ENCODE results near the gene EPHB6.

The EPHB6 gene

GRCh38 chr7:142917447-142917846 is 62.6 kb downstream of the EPHB6 start:
- no peak for DNase-seq (ENCODE audit: low read depth)
- H3K4me3 ChIP-seq (ENCODE audit: low read depth, low read length) = no peak overlapping the region
- no peak for TF ChIP-seq CTCF (IDR thresholded peaks at IDR 0.05; ENCODE audit: low read depth, low read length, missing control alignments)

GRCh38 chr7:142918901-142919300 is 64.0 kb downstream of the EPHB6 start:
- no peak for DNase-seq (ENCODE audit: low read depth)
- TF ChIP-seq CTCF (IDR thresholded peaks at IDR 0.05; ENCODE audit: low read depth, low read length, missing control alignments) = no peak
- H3K4me3 ChIP-seq (ENCODE audit: low read depth, low read length) = no peak overlapping the region

DNA sequence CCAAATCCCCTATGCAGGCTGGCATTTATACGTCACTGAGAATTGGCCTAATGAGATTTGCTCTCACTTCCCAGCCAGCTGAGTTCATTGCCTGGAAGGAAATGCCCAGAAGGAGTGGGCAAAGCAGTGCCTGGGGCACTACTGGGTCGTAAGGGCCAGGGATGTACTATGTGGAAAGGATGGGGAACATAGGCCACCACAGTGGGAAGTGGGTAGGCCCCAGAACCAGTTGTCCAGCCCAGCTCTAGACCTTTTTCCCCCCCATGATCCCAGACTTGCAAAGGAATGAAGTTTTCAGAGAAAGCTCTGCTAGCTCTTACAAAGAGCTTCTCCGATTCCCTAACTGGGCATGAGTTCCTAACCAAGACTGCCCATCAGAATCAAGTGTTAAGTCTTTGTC is 64.8 kb downstream of the EPHB6 start:
- no peak for DNase-seq (ENCODE audit: low read depth)
- TF ChIP-seq CTCF (IDR thresholded peaks at IDR 0.05; ENCODE audit: low read depth, low read length, missing control alignments) = no peak
- H3K4me3 ChIP-seq (ENCODE audit: low read depth, low read length) = no peak overlapping the region

All from GM12864 (cell line).